Fibroblast of skin of left biceps (primary cell): ENCODE data around the gene NUDT5.
"Not testable (repeated sequence)": the region's sequence is repeated elsewhere in the genome, so short reads cannot be mapped to it uniquely, and the experiment has no call there.

ENCODE experiments used
- DNase-seq, 2 experiments: peaks; one replicate each; pipeline ENCODE4 v3.0.0-alpha.2; 2013; ENCODE audit warnings: low read depth in 2 of 2

Gene NUDT5

DNA sequence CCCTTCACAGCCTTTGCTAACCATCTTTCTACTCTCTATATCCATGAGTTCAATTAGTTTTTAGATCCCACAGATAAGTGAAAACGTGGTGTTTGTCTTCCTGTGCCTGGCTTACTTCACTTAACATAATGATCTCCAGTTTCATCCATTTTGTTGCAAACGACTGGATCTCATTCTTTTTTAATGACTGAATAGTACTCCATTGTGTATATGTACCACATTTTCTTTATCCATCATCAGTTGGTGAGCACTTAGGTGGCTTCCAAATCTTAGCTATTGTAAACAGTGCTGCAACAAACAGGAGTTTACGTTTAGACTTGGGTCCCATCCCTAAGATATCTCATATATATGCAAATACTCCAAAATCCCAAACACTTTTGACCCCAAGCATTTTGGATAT is 9.4 kb upstream of the NUDT5 start:
- DNase-seq, result no peak

DNA sequence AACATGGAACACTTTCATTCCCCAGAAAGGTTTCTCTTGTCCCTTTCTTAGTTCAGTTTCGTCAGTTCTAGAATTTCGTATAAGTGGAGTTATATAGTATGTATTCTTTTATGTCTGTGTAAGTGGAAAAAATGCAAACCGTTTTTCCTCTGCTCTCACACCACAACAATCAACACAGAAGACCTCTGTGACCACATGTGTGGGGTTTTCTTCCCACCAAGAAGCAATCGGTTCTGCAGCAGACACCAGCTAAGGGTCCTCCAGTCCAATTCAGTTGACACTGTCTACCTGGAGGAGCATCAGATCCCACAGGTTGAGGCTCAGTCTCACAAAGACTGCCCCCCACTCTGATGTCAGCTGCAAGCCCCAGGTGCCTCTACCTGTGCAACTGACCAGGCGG is 6.5 kb upstream of the NUDT5 start:
- no peak for DNase-seq

GRCh38 chr10:12201543-12201942 is 5.9 kb upstream of the NUDT5 start:
- DNase-seq, result no peak

DNA sequence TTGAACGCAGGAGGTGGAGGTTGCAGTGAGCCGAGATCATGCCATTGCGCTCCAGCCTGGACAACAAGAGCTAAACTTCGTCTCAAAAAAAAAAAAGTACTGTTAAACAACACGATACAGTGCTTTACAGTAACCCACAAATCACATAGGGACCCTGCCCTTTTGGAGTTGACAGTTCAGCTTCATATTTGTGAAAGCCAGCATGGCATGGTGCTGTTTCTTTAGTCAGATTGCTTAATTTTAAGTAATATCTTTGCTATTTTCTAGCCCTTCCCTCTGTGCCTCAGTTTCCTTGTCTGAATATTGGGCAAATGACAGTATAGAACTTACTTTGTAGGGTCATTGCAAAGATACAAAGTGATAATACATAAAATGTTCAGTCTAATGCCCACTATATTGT is 5.2 kb upstream of the NUDT5 start:
- no peak for DNase-seq

DNA sequence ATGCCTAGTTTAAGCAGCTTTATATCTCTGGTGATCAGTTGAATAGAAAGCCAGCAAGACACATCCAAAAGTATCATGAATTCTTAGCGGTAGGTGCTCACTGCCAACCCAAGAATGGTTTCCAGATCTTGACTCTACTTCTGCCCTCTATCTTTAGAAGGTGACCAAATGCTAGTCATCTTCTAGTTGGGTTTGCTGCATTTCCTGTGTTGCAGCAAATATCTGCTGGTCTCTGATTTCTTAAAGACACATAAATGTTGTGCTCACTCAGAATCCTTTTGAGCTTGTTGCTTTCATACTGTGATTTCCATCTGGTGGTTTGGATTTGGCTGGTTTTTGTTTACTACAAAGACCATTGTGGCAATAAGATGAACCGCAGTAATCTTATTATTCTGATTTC is 2.5 kb upstream of the NUDT5 start:
- no peak for DNase-seq

DNA sequence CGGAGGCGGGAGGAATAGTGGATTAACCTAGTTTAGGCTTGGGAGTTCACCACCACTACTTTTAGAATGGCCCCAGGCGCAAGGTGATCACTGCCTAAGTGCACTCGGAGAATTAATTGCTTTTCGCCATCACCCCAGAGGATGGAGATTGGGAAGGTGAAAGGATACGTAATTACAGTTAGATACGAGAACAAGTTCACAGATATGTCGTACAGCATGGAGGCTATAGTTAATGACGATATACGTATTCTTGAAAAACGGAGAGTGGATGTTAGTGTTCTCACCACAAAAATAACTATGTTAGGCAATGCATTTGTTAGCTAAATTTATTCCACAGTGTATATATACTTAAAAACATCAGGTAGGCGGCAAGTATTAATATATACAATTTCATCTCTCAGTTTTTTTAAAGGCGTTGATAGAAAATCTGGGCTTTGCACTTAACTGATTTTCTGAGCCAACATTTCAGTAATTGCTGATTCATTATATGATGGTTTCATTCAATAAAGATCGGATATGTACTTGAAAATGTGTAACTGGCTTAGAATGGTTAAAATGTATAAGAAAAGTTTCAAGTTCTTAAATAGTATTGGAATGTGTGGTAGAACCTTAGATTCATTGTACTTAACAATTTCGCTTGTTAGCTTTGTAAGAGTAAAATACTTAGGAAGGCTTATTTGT is 980 bp upstream of the NUDT5 start:
- DNase-seq, result no peak

- no peak for DNase-seq
Observed at GRCh38 chr10:12195281-12195602, 449 bp downstream of the NUDT5 start.

DNA sequence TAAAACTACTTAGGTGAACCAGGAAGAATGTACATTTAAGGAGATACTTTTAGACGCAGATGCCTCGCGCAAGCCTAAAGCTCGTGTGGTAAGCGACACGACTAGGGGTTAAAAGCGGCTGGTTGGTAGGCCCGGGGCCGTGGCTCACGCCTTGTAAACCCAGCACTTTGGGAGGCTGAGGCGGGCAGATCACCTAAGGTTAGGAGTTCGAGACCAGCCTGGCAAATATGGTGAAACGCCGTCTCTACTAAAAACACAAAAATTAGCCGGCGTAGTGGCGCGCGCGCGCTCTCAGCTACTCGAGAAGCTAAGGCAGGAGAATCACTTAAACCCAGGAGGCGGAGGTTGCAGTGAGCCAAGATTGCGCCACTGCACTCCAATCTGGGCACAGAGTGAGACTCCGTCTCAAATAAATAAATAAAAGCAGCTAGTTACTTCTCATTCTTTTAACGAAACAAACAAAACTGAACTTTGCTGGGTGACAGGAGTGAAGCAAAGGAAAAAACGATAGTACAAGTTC is 879 bp downstream of the NUDT5 start:
- peak in 1 of 2 experiments; percentile 11 for DNase-seq

DNA sequence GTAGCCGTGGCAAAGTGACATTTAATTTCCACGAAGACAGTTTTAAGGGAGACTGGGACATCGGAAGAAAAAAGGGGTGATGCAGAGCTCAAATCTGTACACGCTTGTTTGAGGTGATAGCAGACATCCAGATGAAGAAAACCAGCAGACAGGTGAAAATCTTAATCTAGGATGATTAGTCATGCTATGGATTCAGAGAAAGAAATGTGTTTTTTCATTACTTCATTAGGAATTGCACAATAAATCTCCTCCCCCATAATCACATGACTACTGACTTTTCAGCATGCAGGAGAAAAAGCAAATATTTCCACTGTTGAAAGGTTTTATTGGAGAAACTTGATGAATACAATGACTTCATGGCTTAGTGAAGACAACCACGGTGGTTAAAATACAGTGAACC is 2.5 kb downstream of the NUDT5 start:
- DNase-seq, result peak in 1 of 2 experiments; percentile 30

DNA sequence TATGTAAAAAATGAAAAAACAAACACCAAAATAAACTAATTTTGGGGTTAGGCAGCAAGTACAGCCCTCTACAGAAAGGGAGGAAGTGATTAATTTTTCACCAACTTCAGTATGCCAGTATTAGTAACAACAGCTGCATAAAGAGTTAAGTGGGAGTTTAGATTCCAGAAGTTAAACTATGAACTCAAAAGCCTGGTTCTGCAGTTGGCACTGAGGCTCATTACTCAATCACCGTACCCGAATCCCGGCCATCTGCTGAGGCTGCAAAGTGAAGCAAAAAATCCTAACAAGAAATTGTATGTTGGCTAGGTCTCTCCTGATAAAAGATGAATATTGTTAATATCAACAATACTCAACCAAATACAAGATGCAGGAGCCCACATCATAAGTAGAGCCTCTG is 4.0 kb downstream of the NUDT5 start:
- no peak for DNase-seq

GRCh38 chr10:12189426-12189825 is 6.3 kb downstream of the NUDT5 start:
- no peak for DNase-seq

DNA sequence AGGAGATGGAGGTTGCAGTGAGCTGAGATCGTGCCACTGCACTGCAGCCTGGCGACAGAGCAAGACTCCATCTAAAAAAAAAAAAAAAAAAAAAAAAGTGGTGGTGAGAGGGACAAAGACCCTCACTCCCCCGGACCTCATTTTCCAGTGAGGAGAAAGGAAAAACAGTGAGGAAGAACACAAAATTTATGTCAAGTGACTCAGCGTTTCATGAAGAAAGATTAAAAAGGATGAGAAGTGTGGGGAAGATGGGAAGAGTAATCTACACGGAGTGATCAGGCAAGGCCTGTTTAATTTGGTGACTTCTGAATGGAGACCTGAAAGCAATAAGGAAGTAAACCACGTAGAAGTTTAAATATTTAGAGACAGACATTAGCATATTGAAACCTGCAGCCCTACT is 7.0 kb downstream of the NUDT5 start:
- DNase-seq, result no peak

DNA sequence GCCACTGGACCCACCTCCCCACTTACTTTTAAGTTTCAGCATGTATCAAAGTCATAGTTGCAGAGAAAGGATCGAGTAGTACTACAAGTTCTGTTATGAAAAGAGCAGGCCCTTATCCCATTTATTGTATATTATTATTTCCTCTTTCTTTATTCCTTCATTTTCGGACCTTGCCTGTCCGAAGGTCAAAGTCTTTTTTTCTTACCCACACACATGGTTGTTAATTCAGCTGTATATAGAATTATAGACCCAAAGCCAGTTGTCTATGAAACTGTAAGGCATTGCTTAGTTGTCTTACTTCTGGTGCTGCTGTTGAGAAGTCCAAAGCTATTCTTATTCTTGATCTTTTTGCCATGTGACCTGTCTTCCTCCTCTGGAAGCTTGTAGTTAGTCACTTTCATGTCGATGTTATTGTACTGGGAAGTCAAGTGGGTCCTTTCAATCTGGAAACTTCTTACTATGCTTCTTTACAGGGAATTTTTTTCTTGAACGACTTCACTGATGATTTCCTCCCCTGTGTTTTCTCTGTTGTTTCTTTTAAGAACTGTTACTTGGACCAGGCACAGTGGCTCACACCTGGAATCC is 8.3 kb downstream of the NUDT5 start:
- DNase-seq, result no peak

- no peak for DNase-seq
Observed at GRCh38 chr10:12186323-12186722, 9.4 kb downstream of the NUDT5 start.

DNA sequence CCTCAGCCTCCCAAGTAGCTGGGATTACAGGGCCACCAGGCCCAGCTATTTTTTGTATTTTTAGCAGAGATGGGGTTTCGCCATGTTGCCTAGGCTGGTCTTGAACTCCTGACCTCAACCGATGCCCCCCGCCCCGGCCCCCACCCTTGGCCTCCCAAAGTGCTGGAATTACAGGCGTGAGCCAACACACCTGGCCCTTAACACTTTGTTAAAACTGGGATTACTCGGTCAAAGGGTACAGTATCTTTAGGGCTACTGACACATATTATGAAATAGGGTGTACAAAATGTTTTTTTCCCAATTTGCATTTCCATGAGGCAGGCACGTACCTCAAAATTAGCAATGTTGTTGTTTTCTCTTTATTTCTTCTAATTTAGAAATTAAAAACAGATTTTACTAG is 11.5 kb downstream of the NUDT5 start:
- DNase-seq, result no peak

- no peak for DNase-seq
Observed at GRCh38 chr10:12181065-12181775, 14.5 kb downstream of the NUDT5 start.

DNA sequence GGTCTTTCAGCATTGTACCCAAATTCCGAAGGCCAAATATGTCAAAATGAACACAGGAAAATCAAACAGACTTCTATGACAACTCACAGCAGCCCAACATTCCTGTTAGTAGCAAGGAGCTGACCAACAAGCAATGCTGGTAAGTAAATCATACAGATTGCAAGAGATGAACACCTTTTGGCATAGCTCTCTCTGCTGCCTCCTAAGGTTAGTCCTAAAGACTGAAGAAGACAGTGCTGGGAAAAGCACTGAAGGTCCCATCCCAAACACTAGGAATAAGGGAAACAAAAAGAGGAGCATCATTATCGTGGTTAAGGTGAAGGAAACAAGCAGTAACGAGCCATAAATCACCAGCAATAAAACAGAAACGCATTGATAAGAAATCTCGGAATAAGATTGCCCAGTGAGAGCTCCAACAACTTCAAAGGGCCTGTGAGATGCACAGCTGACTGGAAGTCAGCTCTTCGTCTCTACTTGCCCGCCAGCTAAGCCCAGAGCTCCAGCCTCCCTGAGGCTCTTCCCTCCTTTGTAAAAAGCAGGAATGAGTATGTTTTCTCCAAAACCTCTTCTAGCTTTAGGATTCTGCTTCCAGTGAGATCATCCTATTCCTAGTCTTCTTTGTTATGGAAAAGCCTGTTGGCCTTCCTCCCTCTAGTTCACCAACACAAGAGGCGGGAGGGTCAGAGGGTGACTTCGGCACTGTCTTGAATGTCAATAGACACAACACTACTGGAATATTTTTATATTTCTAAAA is 15.3 kb downstream of the NUDT5 start:
- DNase-seq, result no peak

DNA sequence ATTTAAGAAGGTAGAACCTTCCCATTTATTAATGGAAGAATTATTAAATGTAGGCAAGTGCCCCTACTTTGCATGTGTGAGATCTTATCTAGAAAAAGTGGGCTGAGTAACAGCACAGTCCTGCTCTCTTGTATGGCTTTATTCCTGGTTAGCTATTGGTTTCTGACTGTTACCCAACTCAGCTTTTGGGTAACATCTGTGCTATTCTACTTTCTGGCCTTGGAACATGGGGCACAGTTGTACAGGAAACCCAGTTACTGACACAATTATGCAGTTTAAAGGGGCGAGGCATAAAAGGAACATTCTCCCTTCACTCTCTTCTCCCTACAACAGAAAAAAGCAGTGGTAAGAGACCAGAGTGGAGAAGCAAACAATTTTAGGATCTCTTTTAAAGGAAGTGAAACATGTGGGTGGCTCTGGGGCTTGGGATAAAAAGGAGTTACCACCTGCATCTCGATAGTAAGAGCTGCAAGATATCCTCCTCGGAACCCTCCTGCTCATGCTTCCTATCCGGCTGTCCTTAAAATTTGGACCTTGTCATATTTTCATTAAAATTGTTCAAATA is 16.0 kb downstream of the NUDT5 start:
- DNase-seq, result no peak

- no peak for DNase-seq
Observed at GRCh38 chr10:12177642-12178041, 18.0 kb downstream of the NUDT5 start.

- not testable (repeated sequence) for DNase-seq
Observed at GRCh38 chr10:12171512-12171911, 24.2 kb downstream of the NUDT5 start.

DNA sequence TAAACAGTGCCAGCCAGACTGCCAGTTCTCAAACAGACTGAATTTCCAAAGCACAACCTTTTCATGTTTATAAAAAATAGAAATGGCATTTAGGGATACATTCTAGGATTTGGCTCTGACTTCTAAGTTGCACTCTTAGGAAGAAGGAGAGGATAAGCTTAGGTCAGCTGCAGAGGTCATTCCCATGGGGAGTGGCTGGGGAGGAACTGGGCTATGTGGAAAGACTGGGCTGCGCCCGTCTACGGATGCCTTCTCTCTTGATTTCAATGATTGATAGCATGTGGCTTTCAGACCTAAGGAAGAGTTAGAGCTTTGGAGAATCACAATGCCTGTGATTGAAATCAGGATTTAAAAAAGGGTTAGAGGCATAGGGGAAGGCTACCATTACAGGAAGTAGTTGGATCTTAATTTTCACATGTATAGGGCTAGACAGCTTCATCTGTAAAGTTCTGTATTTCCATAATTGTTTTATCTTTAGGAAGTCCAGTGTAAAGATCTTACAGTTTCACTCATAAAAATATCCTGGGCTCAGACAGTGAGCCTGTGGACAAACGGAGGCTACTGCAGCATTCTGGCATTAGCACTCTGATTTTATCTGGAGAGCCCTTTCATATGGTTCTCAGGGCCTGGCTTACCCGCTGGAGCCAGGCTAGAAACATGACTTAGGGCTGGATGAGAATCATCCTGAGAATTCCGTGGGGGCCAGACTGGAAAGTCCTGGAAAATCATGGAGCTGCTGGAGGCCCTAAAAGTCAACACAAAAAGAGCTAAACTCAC is 29.5 kb downstream of the NUDT5 start:
- DNase-seq, result no peak
